ENCODE data around the gene TH.
A peak's percentile ranks its signal among the peaks of the same experiment; 100 is the strongest.

The TH gene

DNA sequence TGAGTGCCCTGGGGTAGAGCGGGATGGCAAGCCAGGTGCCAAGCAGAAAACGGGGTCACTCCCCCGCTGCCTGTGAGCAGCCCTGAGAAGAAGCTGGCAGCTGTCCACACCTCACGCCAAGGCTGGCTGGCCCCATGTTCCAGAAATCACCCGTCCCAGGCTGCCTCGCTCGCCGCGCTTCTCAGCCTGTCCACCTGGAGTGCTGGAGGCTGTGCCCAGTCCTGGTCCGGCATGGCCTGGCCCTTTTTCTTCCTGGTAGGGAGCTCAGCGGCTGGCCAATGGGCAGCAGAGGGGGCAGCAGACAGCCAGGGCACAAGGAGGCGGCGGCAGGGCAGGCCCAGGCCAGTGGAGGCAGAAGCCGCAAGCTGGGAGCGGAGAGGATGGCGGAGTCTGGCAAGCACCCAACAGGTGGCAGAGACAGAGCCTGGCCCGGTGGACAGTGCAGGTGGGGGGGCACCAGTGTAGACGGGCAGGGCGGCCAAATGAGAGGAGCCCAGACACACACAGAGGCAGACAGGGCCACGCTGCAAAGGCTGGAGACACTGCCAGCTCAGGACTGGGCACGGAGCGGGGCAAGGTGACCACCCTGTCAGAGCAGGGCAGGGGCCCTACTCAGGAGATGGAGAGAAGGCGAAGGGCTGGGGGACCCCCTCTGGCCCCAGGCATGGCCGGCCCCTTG lies 37.2 kb upstream of the TH start:
- H3K9me3 ChIP-seq (ENCODE audit: control insufficient read depth in 1 of 2, low read length in 2 of 2): no peaks in the 10 kb centered on the region
- H3K4me3 ChIP-seq (ENCODE audit: low read depth in 1 of 2, low read length in 2 of 2): no peak overlapping the region
- no peaks in the 10 kb centered on the region for H3K36me3 ChIP-seq (ENCODE audit: control insufficient read depth in 1 of 2, insufficient read depth in 2 of 2, low read length in 2 of 2)
- H3K9ac ChIP-seq (ENCODE audit: low read depth in 1 of 2, low read length in 2 of 2): no peak overlapping the region
- no peak overlapping the region for H3K27ac ChIP-seq (ENCODE audit: low read depth, low read length)
- H3K4me1 ChIP-seq (ENCODE audit: control insufficient read depth in 1 of 2, insufficient read depth in 2 of 2, low read length in 2 of 2): peaks cover 28 to 37% of the 10 kb centered on the region in 2 donors
- H3K27me3 ChIP-seq (ENCODE audit: control insufficient read depth in 1 of 2, insufficient read depth in 2 of 2, low read length in 2 of 2): peaks cover 0 to 3% of the 10 kb centered on the region in 2 donors

DNA sequence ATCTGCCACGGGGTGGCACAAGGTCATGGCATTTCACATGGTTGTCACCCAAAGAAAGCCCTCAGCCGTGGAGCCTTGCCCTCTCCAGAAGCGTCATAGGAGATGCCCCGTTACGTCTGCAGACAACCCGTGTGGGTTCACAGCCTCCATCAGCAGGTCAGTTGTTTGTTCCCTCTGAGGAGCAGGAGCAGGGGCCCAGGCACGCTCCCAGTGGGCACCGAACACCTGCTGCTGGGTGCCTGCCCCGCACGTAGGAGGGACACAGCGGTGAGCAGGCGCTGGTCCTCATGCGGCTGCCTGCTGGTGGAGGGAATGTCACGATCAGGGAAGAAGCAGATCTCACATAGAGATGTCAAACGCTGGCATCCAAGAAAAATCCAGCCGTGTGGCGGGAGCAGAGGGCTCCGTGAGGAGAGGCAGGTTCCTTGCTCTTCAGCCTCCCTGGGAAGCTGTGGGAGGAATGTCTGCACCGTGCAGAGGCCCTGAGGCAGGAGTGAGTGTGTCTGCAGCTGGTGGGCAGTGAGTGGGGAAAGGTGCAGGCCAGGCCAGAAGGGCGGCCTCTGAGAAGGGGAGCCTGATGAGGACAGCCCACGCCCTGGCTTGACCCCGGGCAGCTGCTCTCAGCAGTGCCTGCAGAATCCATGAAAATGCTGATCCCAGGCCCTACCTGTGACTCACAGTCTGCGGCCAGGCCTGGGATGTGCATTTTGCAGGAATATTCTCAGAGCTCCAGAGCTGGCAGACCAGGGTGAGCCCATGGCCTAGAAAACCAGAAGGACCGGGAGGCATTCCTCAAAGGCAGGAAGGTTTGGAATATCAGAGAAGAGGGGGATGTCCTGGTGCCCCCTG lies 36.4 kb upstream of the TH start:
- H3K4me1 ChIP-seq (ENCODE audit: control insufficient read depth in 1 of 2, insufficient read depth in 2 of 2, low read length in 2 of 2): peaks cover 35 to 43% of the 10 kb centered on the region in 2 donors
- no peak overlapping the region for H3K27ac ChIP-seq (ENCODE audit: low read depth, low read length)
- no peak overlapping the region for H3K4me3 ChIP-seq (ENCODE audit: low read depth in 1 of 2, low read length in 2 of 2)
- H3K9ac ChIP-seq (ENCODE audit: low read depth in 1 of 2, low read length in 2 of 2): no peak overlapping the region
- no peaks in the 10 kb centered on the region for H3K36me3 ChIP-seq (ENCODE audit: control insufficient read depth in 1 of 2, insufficient read depth in 2 of 2, low read length in 2 of 2)
- no peaks in the 10 kb centered on the region for H3K9me3 ChIP-seq (ENCODE audit: control insufficient read depth in 1 of 2, low read length in 2 of 2)
- H3K27me3 ChIP-seq (ENCODE audit: control insufficient read depth in 1 of 2, insufficient read depth in 2 of 2, low read length in 2 of 2): peaks cover 0 to 3% of the 10 kb centered on the region in 2 donors

DNA sequence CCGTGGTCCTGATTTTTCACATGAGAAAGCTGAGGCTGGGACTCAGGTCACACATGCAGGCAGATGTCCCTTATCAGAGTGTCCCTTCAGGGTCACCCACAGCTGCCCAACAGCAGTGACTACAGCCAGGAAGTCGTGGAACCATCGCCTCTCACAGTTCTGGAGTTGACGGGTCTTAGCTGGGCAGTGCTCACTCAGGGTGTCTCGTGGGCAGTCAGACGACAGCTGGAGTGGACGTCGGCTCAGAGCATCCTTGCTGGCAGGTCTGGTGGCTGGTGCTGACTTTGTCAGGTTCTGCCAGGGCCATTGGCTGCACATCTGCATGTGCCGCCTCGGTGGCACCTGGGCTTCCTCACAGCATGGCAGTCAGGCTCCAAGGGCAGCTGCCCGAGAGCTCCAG lies 35.6 kb upstream of the TH start:
- Histone ChIP-seq H3K4me1 (ENCODE audit: control insufficient read depth in 1 of 2, insufficient read depth in 2 of 2, low read length in 2 of 2) (peaks cover 39 to 41% of the 10 kb centered on the region in 2 donors), H3K9ac (ENCODE audit: low read depth in 1 of 2, low read length in 2 of 2) (no peak overlapping the region), H3K36me3 (ENCODE audit: control insufficient read depth in 1 of 2, insufficient read depth in 2 of 2, low read length in 2 of 2) (no peaks in the 10 kb centered on the region), H3K4me3 (ENCODE audit: low read depth in 1 of 2, low read length in 2 of 2) (no peak overlapping the region), H3K9me3 (ENCODE audit: control insufficient read depth in 1 of 2, low read length in 2 of 2) (no peaks in the 10 kb centered on the region), H3K27me3 (ENCODE audit: control insufficient read depth in 1 of 2, insufficient read depth in 2 of 2, low read length in 2 of 2) (no peaks in the 10 kb centered on the region), H3K27ac (ENCODE audit: low read depth, low read length) (no peak overlapping the region)

DNA sequence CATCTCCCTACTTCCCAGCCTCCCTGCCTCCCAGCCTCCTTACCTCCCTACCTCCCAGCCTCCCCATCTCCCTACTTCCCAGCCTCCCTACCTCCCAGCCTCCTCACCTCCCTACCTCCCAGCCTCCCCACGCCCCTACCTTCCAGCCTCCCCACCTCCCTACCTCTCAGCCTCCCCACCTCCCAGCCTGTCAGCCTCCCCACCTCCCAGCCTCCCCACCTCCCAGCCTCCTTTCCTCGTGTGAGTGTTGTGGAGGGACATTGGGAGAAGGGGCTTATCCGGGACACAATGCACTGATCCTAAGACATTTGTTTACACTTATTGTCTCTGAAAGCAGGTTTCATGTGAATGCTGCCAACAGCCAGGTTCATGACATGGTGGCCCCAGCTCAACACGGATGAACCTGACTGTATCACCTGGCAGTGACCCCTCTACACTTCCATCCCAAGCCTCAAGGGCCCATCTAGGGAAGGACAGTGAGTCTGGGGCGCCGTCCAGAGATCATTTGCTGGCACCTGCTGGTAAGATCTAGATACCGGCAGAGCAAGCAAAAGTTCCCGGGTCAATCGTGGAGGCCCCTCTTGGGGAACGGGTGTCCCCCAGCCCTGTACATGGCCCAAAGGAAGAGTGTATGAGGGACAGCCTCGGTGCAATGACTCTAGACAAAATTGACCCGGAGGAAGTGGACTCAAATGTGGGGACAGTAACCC lies 34.5 kb upstream of the TH start:
- Histone ChIP-seq H3K4me1 (ENCODE audit: control insufficient read depth in 1 of 2, insufficient read depth in 2 of 2, low read length in 2 of 2) (peaks cover 34 to 38% of the 10 kb centered on the region in 2 donors), H3K9ac (ENCODE audit: low read depth in 1 of 2, low read length in 2 of 2) (no peak overlapping the region), H3K27ac (ENCODE audit: low read depth, low read length) (no peak overlapping the region), H3K9me3 (ENCODE audit: control insufficient read depth in 1 of 2, low read length in 2 of 2) (no peaks in the 10 kb centered on the region), H3K4me3 (ENCODE audit: low read depth in 1 of 2, low read length in 2 of 2) (no peak overlapping the region), H3K27me3 (ENCODE audit: control insufficient read depth in 1 of 2, insufficient read depth in 2 of 2, low read length in 2 of 2) (no peaks in the 10 kb centered on the region), H3K36me3 (ENCODE audit: control insufficient read depth in 1 of 2, insufficient read depth in 2 of 2, low read length in 2 of 2) (no peaks in the 10 kb centered on the region)

DNA sequence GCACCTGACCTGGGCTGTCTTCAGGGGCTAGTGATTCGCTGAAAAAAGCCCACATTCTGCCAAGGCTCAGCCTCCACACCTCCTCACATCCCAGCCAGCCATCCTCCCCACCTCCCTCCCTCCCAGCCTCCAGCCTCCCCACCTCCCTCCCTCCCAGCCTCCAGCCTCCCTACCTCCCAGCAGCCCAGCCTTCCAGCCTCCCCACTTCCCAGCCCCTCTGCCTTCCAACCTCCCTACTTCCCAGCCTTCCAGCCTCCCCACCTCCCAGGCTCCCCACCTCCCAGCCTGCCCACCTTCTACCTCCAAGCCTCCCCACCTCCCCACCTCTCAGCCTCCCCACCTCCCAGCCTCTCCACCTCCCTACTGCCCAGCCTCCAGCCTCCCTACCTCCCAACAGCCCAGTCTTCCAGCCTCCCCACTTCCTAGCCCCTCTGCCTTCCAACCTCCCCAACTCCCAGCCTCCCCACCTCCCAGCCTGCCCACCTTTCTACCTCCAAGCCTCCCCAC lies 33.7 kb upstream of the TH start:
- Histone ChIP-seq H3K27ac (ENCODE audit: low read depth, low read length) (no peak overlapping the region), H3K4me3 (ENCODE audit: low read depth in 1 of 2, low read length in 2 of 2) (no peak overlapping the region), H3K4me1 (ENCODE audit: control insufficient read depth in 1 of 2, insufficient read depth in 2 of 2, low read length in 2 of 2) (peaks cover 26 to 32% of the 10 kb centered on the region in 2 donors), H3K27me3 (ENCODE audit: control insufficient read depth in 1 of 2, insufficient read depth in 2 of 2, low read length in 2 of 2) (no peaks in the 10 kb centered on the region), H3K9me3 (ENCODE audit: control insufficient read depth in 1 of 2, low read length in 2 of 2) (no peaks in the 10 kb centered on the region), H3K9ac (ENCODE audit: low read depth in 1 of 2, low read length in 2 of 2) (no peak overlapping the region), H3K36me3 (ENCODE audit: control insufficient read depth in 1 of 2, insufficient read depth in 2 of 2, low read length in 2 of 2) (no peaks in the 10 kb centered on the region)

DNA sequence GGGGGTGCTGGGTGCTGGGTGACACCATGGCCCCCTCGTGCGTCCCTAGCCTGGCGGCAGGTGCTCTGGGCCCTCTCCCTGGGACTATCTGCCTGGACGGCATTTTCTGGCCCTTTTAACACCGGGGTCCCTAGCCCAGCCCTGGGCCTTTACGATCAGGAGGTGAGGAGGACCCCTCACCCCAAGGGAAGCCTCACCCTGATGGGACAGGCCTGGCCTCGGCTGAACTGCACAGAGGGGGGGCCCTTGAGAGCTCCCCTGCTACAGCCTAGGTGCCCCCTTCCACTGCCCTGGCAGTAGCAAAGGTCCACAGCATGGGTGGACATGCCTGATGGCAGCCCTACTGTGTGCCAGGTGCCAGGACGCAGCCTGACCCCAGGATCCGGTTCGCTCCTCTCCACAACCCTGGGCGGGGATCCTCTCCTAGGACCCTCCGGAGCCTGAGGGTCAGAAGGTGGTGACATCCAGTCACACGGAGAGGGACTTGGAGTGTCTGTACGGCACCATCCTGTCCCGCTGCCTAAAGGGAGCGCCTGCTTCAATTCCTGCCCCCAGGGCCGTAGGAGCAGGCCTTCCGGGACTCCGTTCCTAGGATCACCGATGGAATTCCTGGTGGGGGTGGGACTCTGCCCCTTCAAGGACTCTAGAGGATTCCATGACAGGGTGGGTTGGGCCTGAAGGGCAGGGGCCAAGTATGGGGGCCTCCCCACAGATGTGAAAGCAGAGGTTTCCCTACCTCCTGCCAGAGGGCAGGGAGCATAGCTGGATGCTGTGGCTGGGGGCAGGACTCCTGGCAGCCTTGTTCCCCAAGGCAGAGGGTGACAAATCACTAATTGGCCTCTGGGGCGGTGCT lies 33.0 kb upstream of the TH start:
- no peak overlapping the region for H3K4me3 ChIP-seq (ENCODE audit: low read depth in 1 of 2, low read length in 2 of 2)
- H3K9me3 ChIP-seq (ENCODE audit: control insufficient read depth in 1 of 2, low read length in 2 of 2): no peaks in the 10 kb centered on the region
- H3K27me3 ChIP-seq (ENCODE audit: control insufficient read depth in 1 of 2, insufficient read depth in 2 of 2, low read length in 2 of 2): no peaks in the 10 kb centered on the region
- peak overlapping the region in 1 of 2 donors; percentile 39 for H3K9ac ChIP-seq (ENCODE audit: low read depth in 1 of 2, low read length in 2 of 2)
- peaks cover 20 to 25% of the 10 kb centered on the region in 2 donors for H3K4me1 ChIP-seq (ENCODE audit: control insufficient read depth in 1 of 2, insufficient read depth in 2 of 2, low read length in 2 of 2)
- no peaks in the 10 kb centered on the region for H3K36me3 ChIP-seq (ENCODE audit: control insufficient read depth in 1 of 2, insufficient read depth in 2 of 2, low read length in 2 of 2)
- peak overlapping the region; percentile 10 for H3K27ac ChIP-seq (ENCODE audit: low read depth, low read length)

DNA sequence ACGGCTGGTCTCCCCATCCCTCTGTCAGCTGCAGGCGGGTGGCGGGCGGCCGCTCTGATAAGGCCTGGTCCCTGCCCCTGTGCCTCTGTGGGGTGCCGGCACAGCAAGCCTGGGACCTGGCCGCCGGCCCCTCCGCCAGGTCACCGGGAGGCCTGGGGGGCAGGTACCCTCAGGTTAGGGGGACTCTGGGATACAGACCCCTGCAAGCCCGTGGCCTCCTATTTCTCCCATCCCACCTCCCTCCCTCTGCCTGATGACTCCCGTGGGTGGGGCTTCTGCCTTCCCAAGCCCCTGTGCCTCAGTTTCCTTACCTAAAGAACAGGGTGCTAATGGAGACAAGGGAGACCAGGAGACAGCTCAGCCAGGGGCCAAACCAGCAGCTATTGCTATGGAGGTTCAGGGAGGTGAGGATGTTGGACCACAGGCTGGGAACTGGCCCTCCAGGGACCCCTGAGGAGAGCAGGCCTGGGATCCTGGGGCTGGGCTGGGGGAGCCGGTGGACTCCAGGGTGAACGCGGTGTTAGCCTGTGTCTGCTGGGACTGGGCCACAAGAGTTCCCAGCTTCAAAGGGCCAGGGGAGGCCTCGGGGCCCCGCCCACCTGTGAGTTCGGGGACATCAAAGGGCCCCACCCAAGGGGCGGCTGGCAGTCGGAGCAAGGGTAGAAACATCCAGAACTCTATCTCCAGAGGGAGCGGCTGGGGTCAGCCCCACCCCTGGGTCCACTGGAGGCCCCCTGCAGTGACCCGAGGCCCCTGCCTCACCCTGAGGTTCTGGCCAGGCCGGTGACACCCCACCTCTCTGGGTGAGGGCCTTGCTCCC lies 32.0 kb upstream of the TH start:
- Histone ChIP-seq H3K9ac (ENCODE audit: low read depth in 1 of 2, low read length in 2 of 2) (no peak overlapping the region), H3K36me3 (ENCODE audit: control insufficient read depth in 1 of 2, insufficient read depth in 2 of 2, low read length in 2 of 2) (no peaks in the 10 kb centered on the region), H3K4me3 (ENCODE audit: low read depth in 1 of 2, low read length in 2 of 2) (no peak overlapping the region), H3K9me3 (ENCODE audit: control insufficient read depth in 1 of 2, low read length in 2 of 2) (no peaks in the 10 kb centered on the region), H3K4me1 (ENCODE audit: control insufficient read depth in 1 of 2, insufficient read depth in 2 of 2, low read length in 2 of 2) (peaks cover 11 to 19% of the 10 kb centered on the region in 2 donors), H3K27me3 (ENCODE audit: control insufficient read depth in 1 of 2, insufficient read depth in 2 of 2, low read length in 2 of 2) (no peaks in the 10 kb centered on the region), H3K27ac (ENCODE audit: low read depth, low read length) (peak overlapping the region; percentile 10)

DNA sequence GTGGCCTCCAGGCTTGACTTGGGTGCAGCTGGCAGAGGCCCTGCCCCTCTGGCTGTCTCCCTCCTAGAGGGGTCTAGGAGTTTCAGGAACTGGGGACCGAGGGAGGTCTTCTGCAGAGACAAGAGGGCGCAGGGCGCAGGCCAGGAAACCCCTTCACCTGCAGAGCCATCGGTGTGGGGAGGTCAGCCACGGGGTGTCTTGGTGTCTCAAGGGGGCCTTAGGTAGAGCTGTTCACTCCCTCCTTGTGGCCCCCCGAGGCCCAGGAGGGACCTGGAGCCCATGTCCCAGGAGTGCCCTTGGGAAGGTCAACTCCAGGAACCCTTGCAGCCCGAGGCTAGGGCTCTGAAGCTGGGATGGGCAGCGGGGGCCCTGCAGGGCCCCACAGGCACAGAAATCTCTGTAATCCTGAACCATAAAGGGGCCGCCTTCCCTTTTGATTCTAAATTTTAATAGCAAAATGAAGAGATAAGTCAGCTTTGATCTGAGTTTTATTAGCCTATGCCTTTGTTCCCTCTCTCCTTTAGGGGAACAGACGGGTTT lies 31.4 kb upstream of the TH start:
- H3K27ac ChIP-seq (ENCODE audit: low read depth, low read length): no peak overlapping the region
- H3K4me3 ChIP-seq (ENCODE audit: low read depth in 1 of 2, low read length in 2 of 2): no peak overlapping the region
- H3K9me3 ChIP-seq (ENCODE audit: control insufficient read depth in 1 of 2, low read length in 2 of 2): no peaks in the 10 kb centered on the region
- peaks cover 10 to 19% of the 10 kb centered on the region in 2 donors for H3K4me1 ChIP-seq (ENCODE audit: control insufficient read depth in 1 of 2, insufficient read depth in 2 of 2, low read length in 2 of 2)
- H3K27me3 ChIP-seq (ENCODE audit: control insufficient read depth in 1 of 2, insufficient read depth in 2 of 2, low read length in 2 of 2): no peaks in the 10 kb centered on the region
- no peaks in the 10 kb centered on the region for H3K36me3 ChIP-seq (ENCODE audit: control insufficient read depth in 1 of 2, insufficient read depth in 2 of 2, low read length in 2 of 2)
- no peak overlapping the region for H3K9ac ChIP-seq (ENCODE audit: low read depth in 1 of 2, low read length in 2 of 2)
